GM20431 (cell line): ENCODE measurements around the gene IQCF6.
"Not testable (repeated sequence)": the region's sequence is repeated elsewhere in the genome, so short reads cannot be mapped to it uniquely, and the experiment has no call there.

ENCODE experiments used
- in situ Hi-C: fragments of 300-500 bp; cut with MseI, MboI; formaldehyde crosslinking; loops from one replicate; pipeline ENCODE4 v1.15.0; 2020; ENCODE audit warnings: low sequenced_read_pairs; ENCODE audit not compliant: unreplicated experiment

IQCF6 gene

DNA sequence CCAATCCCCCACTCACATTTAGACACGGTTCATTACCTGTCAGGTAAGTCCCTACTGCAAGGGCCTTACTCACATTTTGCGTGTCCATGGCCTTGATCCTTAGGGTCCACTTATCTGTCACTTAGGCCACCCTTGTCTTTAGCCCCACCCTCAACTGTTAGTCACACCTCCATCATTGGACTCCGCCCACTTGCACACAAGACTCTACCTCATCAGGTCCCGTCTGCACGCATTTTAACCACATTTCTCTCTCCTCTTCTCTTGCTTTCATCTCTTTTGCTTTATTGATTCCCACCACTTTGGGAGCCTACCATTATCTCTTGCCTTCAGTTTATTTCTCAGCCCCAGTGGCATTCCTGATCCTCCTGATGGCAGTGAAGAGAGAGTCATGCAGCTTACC, at the start of gene IQCF6:
IQCF6 (minus strand) TSS at position 101 of the 400 bp plus-strand sequence; CDS start at position 88, 13 bp downstream.
- in situ Hi-C loops, result no loop called here

DNA sequence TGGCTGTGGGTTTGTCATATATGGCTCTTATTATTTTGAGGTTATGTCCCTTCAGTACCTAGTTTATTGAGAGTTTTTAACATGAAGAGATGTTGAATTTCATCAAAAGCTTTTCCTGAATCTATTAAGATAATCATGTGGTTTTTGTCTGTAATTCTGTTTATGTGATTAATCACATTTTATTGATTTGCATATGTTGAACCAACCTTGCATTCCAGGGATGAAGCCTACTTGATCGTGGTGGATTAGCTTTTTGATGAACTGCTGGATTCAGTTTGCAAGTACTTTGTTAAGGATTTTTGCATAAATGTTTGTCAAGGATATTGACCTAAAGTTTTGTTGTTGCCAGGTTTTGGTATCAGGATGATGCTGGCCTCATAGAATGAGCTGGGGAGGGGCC, 49.3 kb upstream of the IQCF6 start:
- in situ Hi-C loops, result no loop called here

DNA sequence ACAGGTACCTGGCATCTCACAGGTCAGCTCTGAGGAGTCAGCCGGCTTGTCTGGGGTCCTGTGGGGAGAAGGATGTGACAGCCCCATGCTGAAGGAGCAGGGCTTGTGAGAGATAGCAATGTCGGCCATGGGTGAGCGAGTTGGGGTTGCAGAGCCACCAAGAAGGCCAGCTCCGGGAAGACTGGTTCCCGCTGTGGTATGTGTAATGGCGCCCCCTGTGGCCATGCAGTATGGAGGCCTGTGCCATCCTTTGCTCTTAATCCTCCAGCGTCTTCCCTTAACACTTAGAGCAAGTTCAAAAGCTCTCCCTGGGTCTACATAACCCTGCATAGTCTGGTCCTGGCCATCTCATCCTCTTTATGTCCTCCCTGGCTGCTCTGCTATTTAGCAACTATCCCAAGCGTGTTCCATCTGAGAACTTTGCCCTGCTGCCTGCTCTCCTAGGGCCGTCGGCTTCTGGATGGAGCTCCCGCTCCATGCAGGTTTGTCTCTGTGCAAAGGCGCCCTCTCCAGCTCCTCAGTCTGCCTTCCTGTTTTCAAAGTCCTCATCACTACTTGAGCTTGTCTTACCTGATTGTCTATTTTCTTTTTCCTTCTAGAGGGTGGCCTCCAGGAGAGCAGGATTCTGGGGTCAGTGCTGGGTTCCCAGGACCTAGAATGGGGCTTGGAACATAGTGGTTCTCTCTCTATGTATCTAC, 40.8 kb upstream of the IQCF6 start:
- in situ Hi-C loops, result no loop called here

- in situ Hi-C loops, result no loop called here
These were observed 40.1 kb upstream of the IQCF6 start for GRCh38 chr3:51819151-51819550.

DNA sequence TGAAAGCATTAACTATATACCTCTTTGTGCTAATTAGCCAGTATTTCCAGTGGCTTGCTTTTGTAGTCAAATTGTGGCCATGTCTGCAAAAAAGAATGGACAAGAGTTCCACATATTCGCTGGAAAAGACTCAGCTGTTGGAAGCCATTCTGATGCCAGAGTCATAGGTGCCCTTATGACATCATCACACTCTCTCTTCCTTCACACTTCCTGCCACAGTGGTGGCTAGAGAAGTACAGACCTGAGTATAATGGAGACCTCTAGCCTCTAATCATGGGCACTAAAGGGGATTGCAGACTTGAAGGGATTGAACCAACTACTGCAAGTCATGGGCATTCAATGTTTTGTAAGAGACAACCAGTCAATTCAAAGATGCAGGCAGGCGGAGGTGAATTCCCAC, 38.3 kb upstream of the IQCF6 start:
- in situ Hi-C loops, result no loop called here

GRCh38 chr3:51816723-51817122, 37.7 kb upstream of the IQCF6 start:
- in situ Hi-C loops, result no loop called here

DNA sequence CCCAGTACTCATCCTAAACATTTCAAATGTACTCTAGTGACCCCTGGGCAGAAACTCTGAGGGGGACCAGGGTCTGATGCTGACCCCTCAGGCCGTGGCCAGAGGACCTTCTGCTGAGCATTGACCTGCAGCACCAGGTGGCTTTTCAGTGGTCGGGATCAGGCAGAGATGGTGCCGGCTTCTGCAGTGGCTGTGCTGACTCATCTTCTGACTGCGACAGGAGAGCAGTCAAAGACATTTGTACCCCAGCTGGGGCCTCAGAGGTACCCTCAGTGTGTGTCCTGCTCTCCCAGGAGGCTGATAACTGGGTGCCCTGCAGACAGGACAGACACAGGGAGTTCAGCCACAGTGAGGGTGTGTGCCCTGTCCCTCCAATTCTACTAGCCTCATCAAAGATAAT, 36.6 kb upstream of the IQCF6 start:
- in situ Hi-C loops, result no loop called here

DNA sequence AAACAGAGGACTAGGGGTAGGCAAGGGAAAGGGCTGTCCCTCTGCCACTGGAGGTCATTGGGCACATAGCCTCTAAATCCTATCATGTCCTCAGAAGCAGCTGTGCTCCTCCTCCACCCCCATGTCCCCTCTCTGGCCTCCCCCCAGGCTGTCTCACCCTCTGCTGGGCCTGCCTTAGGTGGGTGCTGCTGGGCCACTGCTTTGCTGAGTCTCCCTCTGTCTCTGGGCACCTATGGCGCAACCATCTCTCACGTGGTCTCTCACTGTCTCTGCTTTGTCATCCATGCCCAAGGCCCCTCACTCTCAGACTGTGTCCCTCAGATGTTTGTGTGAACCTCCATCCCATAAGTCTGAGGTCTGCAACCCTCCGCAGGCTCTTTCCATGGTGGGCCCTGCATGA, 35.0 kb upstream of the IQCF6 start:
- in situ Hi-C loops, result no loop called here

GRCh38 chr3:51813539-51813938, 34.5 kb upstream of the IQCF6 start:
- in situ Hi-C loops, result no loop called here

GRCh38 chr3:51808934-51809333, 29.9 kb upstream of the IQCF6 start:
- in situ Hi-C loops, result loop anchor here (10.0 kb wide), 1 partner anchor 94 kb away; no protein-coding TSS in a partner anchor

DNA sequence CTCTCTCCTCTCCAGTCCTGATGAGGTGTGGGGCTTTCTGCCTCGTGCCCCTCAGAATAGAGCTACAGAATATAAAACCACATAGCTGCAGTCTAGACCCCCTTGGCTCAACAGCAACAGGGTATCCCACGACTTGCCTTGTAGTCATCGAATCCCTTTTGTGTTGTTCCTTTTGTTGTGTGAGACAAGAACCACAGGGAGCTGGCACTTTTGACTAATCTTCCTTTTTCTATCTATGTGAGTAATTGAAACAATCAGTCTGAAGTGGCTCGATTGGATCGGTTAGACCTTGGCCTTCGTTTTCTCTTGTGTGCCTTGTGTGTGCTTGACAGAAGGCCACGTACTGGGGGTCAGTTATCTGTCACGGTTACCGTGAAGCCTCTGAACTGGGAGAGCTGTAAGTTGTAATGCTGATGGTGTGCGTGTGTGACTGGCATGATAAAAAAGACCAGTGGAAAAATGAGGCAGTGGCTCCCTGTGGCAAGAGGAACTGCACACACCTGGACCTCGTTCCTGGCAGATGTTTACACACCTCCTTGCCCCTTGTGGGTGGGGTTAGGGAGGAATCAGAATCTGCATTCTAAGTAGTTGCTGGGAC, 23.2 kb upstream of the IQCF6 start:
- in situ Hi-C loops, result loop anchor here (10.0 kb wide), 1 partner anchor 87 kb away; no protein-coding TSS in a partner anchor

GRCh38 chr3:51800750-51801125, 21.7 kb upstream of the IQCF6 start:
- in situ Hi-C loops, result loop anchor here (10.0 kb wide), 1 partner anchor 86 kb away; no protein-coding TSS in a partner anchor

- in situ Hi-C loops, result loop anchor here (10.0 kb wide), 1 partner anchor 85 kb away; no protein-coding TSS in a partner anchor
These were observed 21.1 kb upstream of the IQCF6 start for GRCh38 chr3:51799879-51800749.

GRCh38 chr3:51798411-51798963, 19.4 kb upstream of the IQCF6 start:
- in situ Hi-C loops, result no loop called here

DNA sequence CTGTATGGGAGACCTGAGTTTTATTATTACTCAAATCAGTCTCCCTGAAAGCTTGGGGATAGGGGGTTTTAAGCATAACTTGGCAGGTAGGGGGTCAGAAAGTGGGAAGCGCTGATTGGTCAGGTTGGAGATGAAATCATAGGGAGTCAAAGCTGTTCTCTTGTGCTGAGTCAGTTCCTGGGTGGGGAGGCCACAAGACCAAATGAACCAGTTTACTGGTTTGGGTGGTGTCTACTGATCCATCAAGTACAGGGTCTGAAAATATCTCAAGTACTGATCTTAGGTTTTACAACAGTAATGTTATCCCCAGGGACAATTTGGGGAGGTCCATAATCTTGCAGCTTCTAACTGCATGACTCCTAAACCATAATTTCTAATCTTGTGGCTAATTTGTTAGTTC, 17.8 kb upstream of the IQCF6 start:
- in situ Hi-C loops, result no loop called here

DNA sequence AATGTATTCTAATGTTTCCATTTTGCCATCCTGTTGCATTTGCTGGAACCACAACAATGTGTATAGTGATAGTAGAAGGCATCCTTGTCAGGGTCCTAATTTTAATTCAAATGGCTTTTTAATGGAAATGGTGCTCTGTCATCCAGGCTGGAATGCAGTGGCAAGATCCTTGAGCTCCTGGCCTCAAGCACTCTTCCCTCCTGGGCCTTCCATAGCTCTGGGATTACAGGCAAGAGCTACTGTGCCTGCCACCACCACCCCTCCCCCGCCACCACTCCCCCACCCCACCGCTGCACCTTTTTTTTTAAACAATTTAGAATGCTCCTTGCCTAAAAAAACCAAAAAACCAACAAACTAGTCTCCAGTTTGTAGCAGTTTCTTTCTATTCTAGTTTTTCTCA, 15.2 kb upstream of the IQCF6 start:
- in situ Hi-C loops, result no loop called here

DNA sequence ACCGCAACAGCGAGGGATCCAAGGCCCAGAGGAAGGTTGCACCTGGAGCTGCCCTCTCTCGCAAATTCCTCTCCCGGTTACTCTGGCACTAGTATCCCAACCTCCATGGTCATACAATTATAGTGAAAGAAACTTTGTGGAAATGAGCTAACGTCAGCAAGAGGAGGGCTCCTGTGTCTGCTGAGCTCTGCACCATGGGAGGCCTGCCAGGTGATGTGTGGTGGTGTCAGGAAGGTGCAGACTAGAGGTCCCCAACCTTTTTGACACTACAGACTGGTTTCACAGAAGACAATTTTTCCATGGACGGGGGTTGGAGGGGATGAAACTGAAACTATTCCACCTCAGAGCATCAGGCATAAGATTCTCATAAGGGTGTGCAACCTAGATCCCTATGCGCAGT, 13.2 kb upstream of the IQCF6 start:
- in situ Hi-C loops, result no loop called here

DNA sequence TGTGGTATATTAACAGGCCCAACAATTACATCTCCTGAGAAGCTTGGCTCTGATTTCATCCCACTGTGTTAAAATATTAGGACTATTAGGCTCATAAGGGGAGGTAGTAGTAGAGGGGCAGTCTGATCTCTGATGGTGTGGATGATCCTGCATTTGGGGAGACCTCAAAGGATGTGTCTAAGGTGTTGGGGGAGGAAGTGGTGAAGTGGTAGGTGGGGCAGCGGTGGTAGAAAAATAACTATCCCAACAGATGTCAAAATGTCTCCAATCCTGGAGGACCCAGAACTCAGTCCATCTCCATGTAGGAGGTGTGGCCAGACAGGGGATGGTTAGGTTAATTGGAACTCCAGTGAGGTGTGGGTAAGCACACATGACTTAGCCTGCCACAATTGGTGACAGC, 10.4 kb upstream of the IQCF6 start:
- in situ Hi-C loops, result no loop called here

GRCh38 chr3:51787576-51787975, 8.5 kb upstream of the IQCF6 start:
- in situ Hi-C loops, result not testable (repeated sequence)

- in situ Hi-C loops, result no loop called here
These were observed 7.2 kb upstream of the IQCF6 start for GRCh38 chr3:51786267-51786666.

DNA sequence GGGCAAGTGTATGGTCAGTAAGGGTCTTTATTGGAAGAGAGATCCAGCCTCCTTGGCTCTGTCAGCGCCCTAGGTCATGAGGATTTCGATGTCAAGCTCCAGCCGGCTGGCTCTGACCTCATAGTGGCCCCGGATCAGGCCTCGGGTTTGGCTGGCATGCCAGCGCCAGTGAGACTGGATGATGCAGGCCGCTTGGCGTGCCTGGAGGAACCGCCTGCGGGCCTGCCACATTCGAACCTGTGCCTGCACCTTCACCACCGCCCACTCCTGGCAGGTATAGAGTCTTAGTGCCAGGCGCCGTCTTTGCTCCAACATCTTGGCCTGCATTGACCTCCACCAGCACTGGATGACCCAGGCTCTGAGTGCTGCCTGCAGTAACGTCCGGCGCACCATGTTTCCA, 483 bp downstream of the IQCF6 start:
- in situ Hi-C loops, result no loop called here
